Neural cell (in vitro differentiated cells): ENCODE measurements around the gene LRRK1. TPM values are rescaled to one million over a fixed set of nuclear protein-coding genes. Genes with fewer than 3 reads are reported as not detected.

ENCODE experiments used
- H2AFZ ChIP-seq: fragments of 200-600, 300-800 bp; sonication (generic), shearing (Covaris generic); 2 replicates; pipeline ENCODE4 v1.6.0; 2014; ENCODE audit warnings: low read depth, mild to moderate bottlenecking, antibody characterized with exemption, low read length, moderate library complexity
- H3F3A ChIP-seq: fragments of 200-600 bp; shearing (Covaris generic); 2 replicates; pipeline ENCODE4 v1.6.1; 2016; ENCODE audit warnings: mild to moderate bottlenecking, moderate library complexity, mixed read lengths, antibody characterized with exemption, low read length; ENCODE audit not compliant: insufficient read depth, poor library complexity, severe bottlenecking
- H3K27ac ChIP-seq: fragments of 200-600, 300-800 bp; sonication (generic), shearing (Covaris generic); 2 replicates; pipeline ENCODE4 v1.5.1; 2014; ENCODE audit warnings: mild to moderate bottlenecking, low read length, moderate library complexity
- H3K27me3 ChIP-seq: fragments of 300-800, 200-600 bp; sonication (generic), shearing (Covaris generic); 2 replicates; pipeline ENCODE4 v1.6.0; 2014; ENCODE audit warnings: mild to moderate bottlenecking, low read depth, low read length, moderate library complexity; ENCODE audit not compliant: insufficient read depth
- H3K36me3 ChIP-seq: fragments of 300-800, 200-600 bp; sonication (generic), shearing (Covaris generic); 2 replicates; pipeline ENCODE4 v1.5.1; 2014; ENCODE audit warnings: mild to moderate bottlenecking, antibody characterized with exemption, low read length, moderate library complexity; ENCODE audit not compliant: insufficient read depth
- H3K4me2 ChIP-seq: fragments of 300-800, 200-600 bp; sonication (generic), shearing (Covaris generic); 2 replicates; pipeline ENCODE4 v1.6.0; 2014; ENCODE audit warnings: mild to moderate bottlenecking, low read length
- H3K4me3 ChIP-seq: fragments of 300-800, 200-600 bp; sonication (generic), shearing (Covaris generic); 2 replicates; pipeline ENCODE4 v1.5.1; 2014; ENCODE audit warnings: mild to moderate bottlenecking, low read length, moderate library complexity
- H3K79me2 ChIP-seq: fragments of 200-600 bp; shearing (Covaris generic); replicated peaks from 2 replicates; pipeline ENCODE4 v1.6.0; 2014; ENCODE audit warnings: mild to moderate bottlenecking, low read length, moderate library complexity; ENCODE audit not compliant: insufficient read depth
- H3K9ac ChIP-seq: fragments of 300-800, 200-600 bp; sonication (generic), shearing (Covaris generic); 2 replicates; pipeline ENCODE4 v1.6.1; 2016; ENCODE audit warnings: mild to moderate bottlenecking, low read length, mixed read lengths
- H3K9me2 ChIP-seq: fragments of 200-600 bp; shearing (Covaris generic); 2 replicates; pipeline ENCODE4 v1.6.1; 2016; ENCODE audit warnings: mild to moderate bottlenecking, low read length, mixed read lengths; ENCODE audit not compliant: insufficient read depth
- H3K9me3 ChIP-seq: fragments of 200-600, 300-800 bp; sonication (generic), shearing (Covaris generic); 2 replicates; pipeline ENCODE4 v1.6.1; 2016; ENCODE audit warnings: mild to moderate bottlenecking, mixed run types, low read length, moderate library complexity, mixed read lengths
- H4K20me1 ChIP-seq: fragments of 200-600 bp; shearing (Covaris generic); 2 replicates; pipeline ENCODE4 v1.6.1; 2016; ENCODE audit warnings: mild to moderate bottlenecking, mixed run types; ENCODE audit not compliant: insufficient read depth
- EP300 ChIP-seq: fragments of 450-650 bp; conservative IDR thresholded peaks from 2 replicates; pipeline ENCODE4 v1.6.1; 2014; ENCODE audit warnings: antibody characterized with exemption, mild to moderate bottlenecking, moderate library complexity; ENCODE audit not compliant: poor library complexity, severe bottlenecking
- EZH2 ChIP-seq: fragments of 200-600, 300-800 bp; shearing (Covaris generic), sonication (generic); IDR thresholded peaks from 2 replicates; pipeline ENCODE4 v1.6.1; 2014; ENCODE audit warnings: antibody characterized with exemption, low read length, borderline replicate concordance, mild to moderate bottlenecking; ENCODE audit not compliant: insufficient read depth, poor library complexity, severe bottlenecking
- MXI1 ChIP-seq: fragments of 450-650 bp; conservative IDR thresholded peaks from 2 replicates; pipeline ENCODE4 v1.6.1; 2014; ENCODE audit warnings: antibody characterized with exemption, mild to moderate bottlenecking; ENCODE audit not compliant: poor library complexity, severe bottlenecking
- POLR2AphosphoS5 ChIP-seq: IDR thresholded peaks from 2 replicates; pipeline ENCODE4 v1.6.1; 2012
- RAD21 ChIP-seq: fragments of 450-650 bp; conservative IDR thresholded peaks from 2 replicates; pipeline ENCODE4 v1.6.1; 2014; ENCODE audit warnings: antibody characterized with exemption, mild to moderate bottlenecking, moderate library complexity
- REST ChIP-seq: IDR thresholded peaks from 2 replicates; pipeline ENCODE4 v1.6.1; 2012; ENCODE audit warnings: borderline replicate concordance
- SMC3 ChIP-seq: fragments of 450-650 bp; conservative IDR thresholded peaks from 2 replicates; pipeline ENCODE4 v1.6.1; 2014; ENCODE audit warnings: antibody characterized with exemption, mild to moderate bottlenecking, moderate library complexity; ENCODE audit not compliant: poor library complexity
- TAF1 ChIP-seq: IDR thresholded peaks from 2 replicates; pipeline ENCODE4 v1.6.1; 2012; ENCODE audit warnings: low read depth
- polyA plus RNA-seq: library from polyadenylated mRNA; depleted of rRNA; stranded (reverse); fragments of >200 nt; gene quantifications from 2 replicates; pipeline ENCODE4 v1.2.3, GENCODE V29; 2014
- TF ChIP-seq, protein P1 (sequence below): fragments of 450-650 bp; IDR thresholded peaks from 2 replicates; pipeline ENCODE4 v1.5.1; 2014; ENCODE audit warnings: antibody characterized with exemption, mild to moderate bottlenecking, moderate library complexity; ENCODE audit not compliant: poor library complexity, severe bottlenecking

Gene LRRK1
- polyA plus RNA-seq, 1 donor from 2014 or later = 0.06 TPM

DNA sequence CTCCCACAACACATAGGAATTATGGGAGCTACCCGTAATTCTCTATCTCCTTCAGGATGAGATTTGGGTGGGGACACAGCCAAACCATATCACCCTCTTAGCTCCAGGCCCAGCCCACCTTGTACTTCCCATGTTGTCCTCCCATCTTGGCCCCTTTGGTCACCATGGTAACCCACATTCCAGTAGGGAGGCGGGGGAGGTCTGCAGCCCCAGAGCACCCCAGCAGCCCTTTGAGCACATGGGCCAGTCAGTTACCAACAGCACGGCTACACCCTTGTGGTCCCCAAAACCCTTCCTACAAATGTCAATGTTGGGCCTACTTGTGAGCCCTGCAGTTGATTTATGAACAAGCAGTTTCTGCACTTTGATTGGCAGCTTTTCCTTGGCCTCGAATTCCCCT is 84.5 kb downstream of the LRRK1 start:
- TF ChIP-seq EP300 (no peak), TAF1 (no peak), SMC3 (no peak), RAD21 (no peak), MXI1 (no peak), REST (no peak), POLR2AphosphoS5 (no peak), EZH2 (no peak)
- TF ChIP-seq, protein P1, sequence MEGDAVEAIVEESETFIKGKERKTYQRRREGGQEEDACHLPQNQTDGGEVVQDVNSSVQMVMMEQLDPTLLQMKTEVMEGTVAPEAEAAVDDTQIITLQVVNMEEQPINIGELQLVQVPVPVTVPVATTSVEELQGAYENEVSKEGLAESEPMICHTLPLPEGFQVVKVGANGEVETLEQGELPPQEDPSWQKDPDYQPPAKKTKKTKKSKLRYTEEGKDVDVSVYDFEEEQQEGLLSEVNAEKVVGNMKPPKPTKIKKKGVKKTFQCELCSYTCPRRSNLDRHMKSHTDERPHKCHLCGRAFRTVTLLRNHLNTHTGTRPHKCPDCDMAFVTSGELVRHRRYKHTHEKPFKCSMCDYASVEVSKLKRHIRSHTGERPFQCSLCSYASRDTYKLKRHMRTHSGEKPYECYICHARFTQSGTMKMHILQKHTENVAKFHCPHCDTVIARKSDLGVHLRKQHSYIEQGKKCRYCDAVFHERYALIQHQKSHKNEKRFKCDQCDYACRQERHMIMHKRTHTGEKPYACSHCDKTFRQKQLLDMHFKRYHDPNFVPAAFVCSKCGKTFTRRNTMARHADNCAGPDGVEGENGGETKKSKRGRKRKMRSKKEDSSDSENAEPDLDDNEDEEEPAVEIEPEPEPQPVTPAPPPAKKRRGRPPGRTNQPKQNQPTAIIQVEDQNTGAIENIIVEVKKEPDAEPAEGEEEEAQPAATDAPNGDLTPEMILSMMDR = no peak
- peaks cover 9% of the 10 kb centered on the region for H3K9me3 ChIP-seq

GRCh38 chr15:101004500-101004899 is 85.3 kb downstream of the LRRK1 start:
- H3K4me2 ChIP-seq = no peak overlapping the region
- no peaks in the 10 kb centered on the region for H4K20me1 ChIP-seq
- H3K27me3 ChIP-seq = no peaks in the 10 kb centered on the region
- H2AFZ ChIP-seq = no peak overlapping the region
- no peak overlapping the region for H3K4me3 ChIP-seq
- peaks cover 9% of the 10 kb centered on the region for H3K9me3 ChIP-seq
- H3K79me2 ChIP-seq = no peaks in the 10 kb centered on the region
- no peaks in the 10 kb centered on the region for H3F3A ChIP-seq
- H3K27ac ChIP-seq = no peak overlapping the region
- H3K9me2 ChIP-seq = no peaks in the 10 kb centered on the region
- H3K9ac ChIP-seq = no peak overlapping the region
- TF ChIP-seq EZH2 (no peak), EP300 (no peak), REST (no peak), MXI1 (no peak), SMC3 (no peak), POLR2AphosphoS5 (no peak), TAF1 (no peak)
- H3K36me3 ChIP-seq = no peaks in the 10 kb centered on the region

More for the DNA sequence above, 84.5 kb downstream of the LRRK1 start:
- Histone ChIP-seq H3K9ac (no peak overlapping the region), H3K27me3 (no peaks in the 10 kb centered on the region), H3K4me3 (no peak overlapping the region), H4K20me1 (no peaks in the 10 kb centered on the region), H3K79me2 (no peaks in the 10 kb centered on the region), H3K4me2 (no peak overlapping the region), H2AFZ (no peak overlapping the region), H3F3A (no peaks in the 10 kb centered on the region), H3K27ac (no peak overlapping the region), H3K9me2 (no peaks in the 10 kb centered on the region), H3K36me3 (no peaks in the 10 kb centered on the region)
